K562 (cell line): ENCODE data around the gene C1QTNF5. TPM values are rescaled to one million over a fixed set of nuclear protein-coding genes. Genes with fewer than 3 reads are reported as not detected.

Source experiments
- ATAC-seq: fragments of 200-7000 bp; cut with Tn5 transposase; 3 replicates; pipeline ENCODE4 v1.9.1; 2020; ENCODE audit warnings: moderate library complexity
- BruUV-seq: library from RNA; stranded (reverse); fragments of 400-500 nt; replicated peaks from 2 replicates; lab custom pipeline; 2021; lab: Mats Ljungman, UMichigan
- CTCF ChIA-PET: fragments of 300-600 bp; formaldehyde crosslinking; extraction: SDS; loops from one replicate; lab custom pipeline; 2021; ENCODE audit warnings: low intra/inter-chr PET ratio; lab: Yijun Ruan, JAX
- POLR2A ChIA-PET: fragments of 300-600, 350-650 bp; sonication (Branson Sonifier 250); formaldehyde crosslinking; extraction: SDS; loops from one replicate; lab custom pipeline; 2021; ENCODE audit warnings: antibody characterized with exemption, inconsistent platforms; lab: Yijun Ruan, JAX
- DNase-seq, 4 experiments: peaks; one replicate each; pipeline versions ENCODE4 v3.0.0 to v3.0.0-alpha.2; 2011 to 2018; ENCODE audit warnings: low spot score in 3 of 4, mixed read lengths in 3 of 4; ENCODE audit errors: extremely low read depth in 1 of 4
- FAIRE-seq: peaks from 2 replicates; lab custom pipeline; 2011; peaks lifted over from hg19 to GRCh38; lab: Jason Lieb, UNC
- H2AFZ ChIP-seq: 2 replicates; pipeline ENCODE4 v1.6.0; 2011; ENCODE audit warnings: low read depth, low read length, control low read depth, inconsistent platforms
- H3K27ac ChIP-seq: fragments of 200-600 bp; 3 replicates; pipeline ENCODE4 v1.8.0; 2011; ENCODE audit warnings: low read depth, mild to moderate bottlenecking, control low read depth, inconsistent platforms, low read length, moderate library complexity, mixed read lengths; ENCODE audit errors: extremely low read depth
- H3K27me3 ChIP-seq, 2 experiments: fragments of 300-600 bp in 1 of 2; 2 replicates in 1 of 2; 3 replicates in 1 of 2; pipeline versions ENCODE4 v1.6.0 to v1.8.0; 2011; ENCODE audit warnings: inconsistent platforms in 2 of 2, low read length in 2 of 2, mild to moderate bottlenecking in 1 of 2, mixed read lengths in 1 of 2, moderate library complexity in 1 of 2; ENCODE audit not compliant: control insufficient read depth in 2 of 2, insufficient read depth in 2 of 2
- H3K36me3 ChIP-seq: fragments of 300-600 bp; 3 replicates; pipeline ENCODE4 v1.8.0; 2011; ENCODE audit warnings: mild to moderate bottlenecking, low read length, inconsistent platforms; ENCODE audit not compliant: control insufficient read depth, insufficient read depth
- H3K4me1 ChIP-seq, 2 experiments: fragments of 200-600 bp in 1 of 2; replicated peaks in 1 of 2; 2 replicates in 1 of 2; 3 replicates in 1 of 2; pipeline versions ENCODE4 v1.5.1 to v1.8.0; 2011; ENCODE audit warnings: inconsistent platforms in 2 of 2, low read length in 2 of 2, mild to moderate bottlenecking in 1 of 2, mixed read lengths in 1 of 2, moderate library complexity in 1 of 2; ENCODE audit not compliant: control insufficient read depth in 2 of 2, insufficient read depth in 2 of 2
- H3K4me2 ChIP-seq: 2 replicates; pipeline ENCODE4 v1.6.1; 2011; ENCODE audit warnings: low read length, control low read depth, inconsistent platforms, mixed read lengths; ENCODE audit not compliant: insufficient read depth
- H3K4me3 ChIP-seq: fragments of 200-600 bp; sonication (generic), shearing (Covaris generic); 2 replicates; pipeline ENCODE4 v1.5.1; 2016; ENCODE audit warnings: control low read depth, inconsistent platforms
- H3K79me2 ChIP-seq: fragments of 200-600 bp; 3 replicates; pipeline ENCODE4 v1.8.0; 2011; ENCODE audit warnings: low read length, inconsistent platforms; ENCODE audit not compliant: control insufficient read depth, insufficient read depth
- H3K9ac ChIP-seq, 2 experiments: 2 replicates each; pipeline versions ENCODE4 v1.6.0 to v1.6.1; 2011; ENCODE audit warnings: low read depth in 2 of 2, low read length in 2 of 2, control low read depth in 1 of 2, inconsistent platforms in 1 of 2, mild to moderate bottlenecking in 1 of 2, mixed read lengths in 1 of 2; ENCODE audit not compliant: insufficient read depth in 1 of 2
- H3K9me1 ChIP-seq: one replicate; pipeline ENCODE4 v1.6.0; 2011; ENCODE audit warnings: inconsistent platforms, mild to moderate bottlenecking, low read length, moderate library complexity; ENCODE audit not compliant: control insufficient read depth, insufficient read depth
- H3K9me3 ChIP-seq: replicated peaks from 2 replicates; pipeline ENCODE4 v1.5.1; 2011; ENCODE audit warnings: low read depth, low read length, inconsistent platforms; ENCODE audit not compliant: control insufficient read depth, insufficient read depth
- H4K20me1 ChIP-seq: replicated peaks from 2 replicates; pipeline ENCODE4 v1.6.1; 2011; ENCODE audit warnings: low read length, inconsistent platforms, mixed read lengths; ENCODE audit not compliant: control insufficient read depth, insufficient read depth
- BRD4 ChIP-seq: fragments of 200-600 bp; sonication (generic); IDR thresholded peaks from 2 replicates; pipeline ENCODE4 v1.6.1; 2017; ENCODE audit warnings: inconsistent platforms
- CC2D1A ChIP-seq: fragments of 450-650 bp; IDR thresholded peaks from 2 replicates; pipeline ENCODE4 v1.6.1; 2017; ENCODE audit warnings: mild to moderate bottlenecking
- EP300 ChIP-seq: IDR thresholded peaks from 2 replicates; pipeline ENCODE4 v1.6.1; 2012; ENCODE audit warnings: low read length, improper control_type of control experiment
- GTF2E2 ChIP-seq: fragments of 200-800 bp; sonication (Bioruptor generic); IDR thresholded peaks from 2 replicates; pipeline ENCODE4 v1.6.1; 2016; ENCODE audit warnings: missing genetic modification characterization, missing compliant biosample characterization
- IFI16 ChIP-seq: fragments of 250-450 bp; sonication (Bioruptor Pico); IDR thresholded peaks from 2 replicates; pipeline ENCODE4 v2.1.2; 2022; ENCODE audit warnings: mild to moderate bottlenecking, inconsistent platforms
- JUN ChIP-seq, 2 experiments: sonication (generic) in 1 of 2; formaldehyde crosslinking in 1 of 2; IDR thresholded peaks; 2 replicates each; pipeline versions ENCODE4 v1.6.1 to v1.8.0; 2012 to 2022; ENCODE audit warnings: borderline replicate concordance in 2 of 2, mild to moderate bottlenecking in 2 of 2, improper control_type of control experiment in 1 of 2, low read depth in 1 of 2, low read length in 1 of 2, missing genetic modification reagents in 1 of 2
- NUFIP1 ChIP-seq: fragments of 450-650 bp; IDR thresholded peaks from 2 replicates; pipeline ENCODE4 v1.6.1; 2018; ENCODE audit not compliant: partially characterized antibody
- POLR3G ChIP-seq: IDR thresholded peaks from 2 replicates; pipeline ENCODE4 v1.6.1; 2011; ENCODE audit not compliant: insufficient read length, insufficient replicate concordance; ENCODE audit errors: extremely low read depth
- PYGO2 ChIP-seq: fragments of 450-650 bp; IDR thresholded peaks from 2 replicates; pipeline ENCODE4 v1.6.1; 2016; ENCODE audit warnings: mild to moderate bottlenecking, missing genetic modification characterization, moderate library complexity, missing compliant biosample characterization
- SMC3 ChIP-seq: conservative IDR thresholded peaks from 2 replicates; pipeline ENCODE4 v1.6.1; 2011; ENCODE audit warnings: low read depth, low read length, improper control_type of control experiment; ENCODE audit not compliant: insufficient read depth
- SNRNP70 ChIP-seq: fragments of 200-400 bp; formaldehyde crosslinking; optimal IDR thresholded peaks from 2 replicates; pipeline ENCODE3; 2017; ENCODE audit warnings: low read depth, low read length
- ZBTB7A ChIP-seq: IDR thresholded peaks from 2 replicates; pipeline ENCODE4 v1.6.1; 2011; ENCODE audit warnings: low read depth, mild to moderate bottlenecking, low read length, moderate library complexity, borderline replicate concordance; ENCODE audit not compliant: control insufficient read depth
- ZNF282 ChIP-seq: sonication (generic); formaldehyde crosslinking; IDR thresholded peaks from 2 replicates; pipeline ENCODE4 v1.8.1; 2023; ENCODE audit warnings: missing genetic modification reagents
- ZNF592 ChIP-seq: fragments of 450-650 bp; IDR thresholded peaks from 2 replicates; pipeline ENCODE4 v1.6.1; 2017; ENCODE audit warnings: antibody characterized with exemption, mild to moderate bottlenecking
- WGBS: fragments of 100-300 bp; shearing (Covaris generic); methylation state at CpG from one replicate; pipeline ENCODE4 v1.1.6; 2016; ENCODE audit warnings: low coverage, mixed read lengths; ENCODE audit not compliant: insufficient coverage; ENCODE audit errors: missing lambda C conversion rate; 5-methylcytosine and 5-hydroxymethylcytosine counted together
- in situ Hi-C: fragments of 300-500 bp; cut with MboI; formaldehyde crosslinking; loops from 4 replicates; pipeline ENCODE4 v1.15.0; 2018; ENCODE audit warnings: inconsistent platforms, mixed read lengths
- intact Hi-C: fragments of 100-400 bp; cut with micrococcal nuclease; formaldehyde crosslinking; loops from 2 replicates; pipeline ENCODE4 v1.14.2; 2022
- polyA plus RNA-seq, 8 experiments: library from polyadenylated mRNA; depleted of rRNA in 4 of 8; stranded (reverse) in 5 of 8; unstranded in 3 of 8; fragments of >200 nt; fragmentation: Nextera tagmentation in 2 of 8; fragmentation: Illumina TruSeq in 1 of 8; extraction: Ambion mirVana in 2 of 8; extraction: Trizol in 1 of 8; gene quantifications; 2 replicates each; pipeline versions ENCODE4 v1.2.1 to v1.2.3, GENCODE V29; 2011 to 2014; ENCODE audit warnings: inconsistent platforms in 1 of 8, missing spikeins in 1 of 8
- total RNA-seq, 7 experiments: library from RNA; depleted of rRNA in 6 of 7; stranded (reverse); fragments of >200 nt in 6 of 7; fragmentation: Illumina TruSeq in 2 of 7; extraction: Trizol in 2 of 7; gene quantifications; 2 replicates each; pipeline versions ENCODE4 v1.2.1 to v1.2.3, GENCODE V29; 2011 to 2021; ENCODE audit warnings: low replicate concordance in 1 of 7
- TF ChIP-seq, protein P1 (sequence below): sonication (generic); formaldehyde crosslinking; IDR thresholded peaks from 2 replicates; pipeline ENCODE4 v1.8.1; 2023; ENCODE audit warnings: mild to moderate bottlenecking, missing genetic modification reagents

The C1QTNF5 gene
- total and polyA plus RNA-seq, 9 of the 15 experiments (the other 6 are each of a cell fraction or from before 2014, with no cell fraction given), result 0.07 to 0.76 (median 0.24) TPM; not detected in 1

DNA sequence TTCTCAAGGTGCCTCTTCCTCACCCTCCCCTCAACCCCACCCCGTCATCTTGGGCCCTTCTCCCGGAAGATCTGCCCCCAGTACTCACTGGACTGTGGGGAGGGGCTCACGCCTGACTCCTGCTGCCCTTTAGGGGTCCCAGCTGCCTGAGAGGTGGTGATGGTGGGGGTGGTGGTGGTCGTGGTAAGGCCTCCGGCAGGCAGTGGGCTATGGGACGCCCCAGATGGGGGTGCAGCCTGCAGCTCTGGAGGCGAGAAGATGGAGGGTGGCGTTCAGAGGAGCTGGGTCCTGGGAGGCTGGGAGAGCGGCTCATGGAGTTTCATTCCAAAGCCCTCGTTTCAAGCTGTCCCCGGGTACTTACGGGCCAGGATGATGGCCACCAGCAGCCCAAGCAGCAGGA, 5.0 kb upstream of the C1QTNF5 start:
- no peaks in the 10 kb centered on the region for H3K79me2 ChIP-seq
- peaks cover 0 to 24% of the 10 kb centered on the region in 2 experiments; a peak in 3 of 5 replicates for H3K27me3 ChIP-seq
- POLR2A ChIA-PET, result interaction anchor here (0.6 to 1.0 kb wide), 3 partner anchors 19 to 519 kb away, joined by 3 to 5 read pairs (median 5); no protein-coding TSS in a partner anchor
- H3K9me3 ChIP-seq, result no peaks in the 10 kb centered on the region
- H3K9me1 ChIP-seq, result no peaks in the 10 kb centered on the region
- peaks cover 0 to 20% of the 10 kb centered on the region in 2 experiments; a peak in 3 of 5 replicates for H3K4me1 ChIP-seq
- no peaks in the 10 kb centered on the region; the same call in 1 of the 2 replicates for H4K20me1 ChIP-seq
- 15% methylated on average over 9 of the region's 12 CpGs for WGBS
- no peaks in the 10 kb centered on the region for H3K36me3 ChIP-seq
- H3K9ac ChIP-seq, result peak overlapping the region in 1 of 2 experiments; percentile 6; a peak in 1 of 4 replicates
- H3K4me2 ChIP-seq, result no peak overlapping the region
- H3K4me3 ChIP-seq, result no peak overlapping the region
- intact Hi-C loops (no loop called here), in situ Hi-C loops (no loop called here)
- BruUV-seq, result no TSS peak
- no peak for FAIRE-seq
- CTCF ChIA-PET, result no interaction called here
- H3K27ac ChIP-seq, result no peak overlapping the region
- no peak for DNase-seq
- ATAC-seq, result no peak
- H2AFZ ChIP-seq, result no peak overlapping the region
- TF ChIP-seq, protein P1, sequence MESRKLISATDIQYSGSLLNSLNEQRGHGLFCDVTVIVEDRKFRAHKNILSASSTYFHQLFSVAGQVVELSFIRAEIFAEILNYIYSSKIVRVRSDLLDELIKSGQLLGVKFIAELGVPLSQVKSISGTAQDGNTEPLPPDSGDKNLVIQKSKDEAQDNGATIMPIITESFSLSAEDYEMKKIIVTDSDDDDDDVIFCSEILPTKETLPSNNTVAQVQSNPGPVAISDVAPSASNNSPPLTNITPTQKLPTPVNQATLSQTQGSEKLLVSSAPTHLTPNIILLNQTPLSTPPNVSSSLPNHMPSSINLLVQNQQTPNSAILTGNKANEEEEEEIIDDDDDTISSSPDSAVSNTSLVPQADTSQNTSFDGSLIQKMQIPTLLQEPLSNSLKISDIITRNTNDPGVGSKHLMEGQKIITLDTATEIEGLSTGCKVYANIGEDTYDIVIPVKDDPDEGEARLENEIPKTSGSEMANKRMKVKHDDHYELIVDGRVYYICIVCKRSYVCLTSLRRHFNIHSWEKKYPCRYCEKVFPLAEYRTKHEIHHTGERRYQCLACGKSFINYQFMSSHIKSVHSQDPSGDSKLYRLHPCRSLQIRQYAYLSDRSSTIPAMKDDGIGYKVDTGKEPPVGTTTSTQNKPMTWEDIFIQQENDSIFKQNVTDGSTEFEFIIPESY (CRISPR knock-in tag), result no peak
- TF ChIP-seq NUFIP1 (no peak), BRD4 (no peak), CC2D1A (no peak), ZNF282 (CRISPR knock-in tag) (no peak), GTF2E2 (tag) (no peak), JUN (IDR thresholded peaks at IDR 0.05; ENCODE audit: borderline replicate concordance, low read depth, low read length) (no peak), JUN (CRISPR knock-in tag; IDR thresholded peaks at IDR 0.05; ENCODE audit: borderline replicate concordance) (no peak), POLR3G (no peak), ZBTB7A (no peak), PYGO2 (tag) (no peak), SNRNP70 (no peak), EP300 (no peak), SMC3 (no peak), IFI16 (no peak), ZNF592 (no peak)
